Upper lobe of right lung (tissue), 1 donor: Measurements from ENCODE around the gene UEVLD. TPM values are rescaled to one million over a fixed set of nuclear protein-coding genes. Genes with fewer than 3 reads are reported as not detected.
"Not testable (repeated sequence)": the region's sequence is repeated elsewhere in the genome, so short reads cannot be mapped to it uniquely, and the experiment has no call there.

Experiments used
- ATAC-seq: fragments of 200-7000 bp; cut with Tn5 transposase; one replicate; pipeline ENCODE4 v1.9.1; 2020; ENCODE audit warnings: mild to moderate bottlenecking, moderate library complexity
- DNase-seq: peaks from one replicate; pipeline ENCODE4 v3.0.0-alpha.2; 2020
- H3K27ac ChIP-seq: fragments of 200-600 bp; one replicate; pipeline ENCODE4 v1.8.0; 2022
- H3K27me3 ChIP-seq: fragments of 200-600 bp; one replicate; pipeline ENCODE4 v1.8.0; 2022; ENCODE audit warnings: mild to moderate bottlenecking
- H3K36me3 ChIP-seq: fragments of 200-600 bp; one replicate; pipeline ENCODE4 v1.8.0; 2022
- H3K4me1 ChIP-seq: fragments of 200-600 bp; one replicate; pipeline ENCODE4 v1.8.0; 2022
- H3K4me3 ChIP-seq: fragments of 200-600 bp; one replicate; pipeline ENCODE4 v1.8.0; 2022; ENCODE audit warnings: mild to moderate bottlenecking
- H3K9me3 ChIP-seq: fragments of 200-600 bp; one replicate; pipeline ENCODE4 v1.8.0; 2022
- CTCF ChIP-seq: fragments of 200-600 bp; IDR thresholded peaks from one replicate; pipeline ENCODE4 v1.8.0; 2022; ENCODE audit warnings: antibody characterized with exemption
- intact Hi-C: fragments of 100-400 bp; cut with DNase I; formaldehyde crosslinking; loops from one replicate; pipeline ENCODE4 v1.11.0; 2022
- total RNA-seq: library from RNA; stranded (reverse); fragmentation: NEBNext Ultra II Directional; extraction: Animal tissue kit (Norgen Biotek cat#: 25700); gene quantifications from one replicate; pipeline ENCODE4 v1.2.1, GENCODE V29; 2021
- donor health status: DM: no; HTN: yes; CAD: no; lungs with severe emphysema.

Gene UEVLD
- total RNA-seq, 1 donor from 2014 or later, result 24.0 TPM

DNA sequence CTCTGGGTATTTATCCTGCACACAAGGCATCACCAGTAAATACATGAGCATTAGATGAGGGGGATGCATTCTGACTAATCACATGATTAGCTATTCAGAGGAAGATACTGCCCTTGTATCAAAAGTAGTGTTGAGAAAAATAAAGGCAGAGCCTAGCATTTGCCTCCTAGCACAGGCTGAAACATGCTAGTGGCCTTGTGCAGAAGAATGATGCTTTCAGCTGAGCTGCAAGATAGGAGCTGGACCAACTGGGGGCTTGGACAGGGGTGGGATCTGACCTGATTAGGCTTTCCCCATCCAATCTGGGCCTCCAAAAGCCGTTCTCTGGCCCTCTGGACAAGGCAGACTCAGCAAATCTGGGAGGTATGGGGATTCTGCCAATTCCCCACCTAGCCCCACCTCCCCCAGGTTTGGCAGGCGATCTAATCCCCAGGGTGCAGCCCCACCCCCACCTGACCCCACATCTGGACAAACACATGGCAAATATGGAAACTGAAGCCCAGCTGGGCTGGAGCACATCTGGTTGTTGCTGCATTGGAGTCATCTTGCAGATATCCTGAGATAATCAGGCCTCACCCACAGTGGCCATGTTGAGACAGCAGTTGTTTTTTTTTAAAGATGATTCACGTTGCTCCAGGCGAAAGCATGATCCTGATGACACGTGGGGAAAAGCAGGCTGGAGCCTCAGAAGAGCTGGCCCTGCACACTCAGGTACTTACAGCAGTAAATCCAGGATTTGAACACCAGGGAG, 6.6 kb upstream of the UEVLD start:
- H3K27ac ChIP-seq, result no peak overlapping the region
- DNase-seq (no peak), ATAC-seq (no peak)
- H3K36me3 ChIP-seq, result no peaks in the 10 kb centered on the region
- no peaks in the 10 kb centered on the region for H3K27me3 ChIP-seq
- peaks cover 7% of the 10 kb centered on the region for H3K4me1 ChIP-seq
- no peak overlapping the region for H3K4me3 ChIP-seq
- intact Hi-C loops, result no loop called here
- no peaks in the 10 kb centered on the region for H3K9me3 ChIP-seq
- TF ChIP-seq CTCF, result no peak

DNA sequence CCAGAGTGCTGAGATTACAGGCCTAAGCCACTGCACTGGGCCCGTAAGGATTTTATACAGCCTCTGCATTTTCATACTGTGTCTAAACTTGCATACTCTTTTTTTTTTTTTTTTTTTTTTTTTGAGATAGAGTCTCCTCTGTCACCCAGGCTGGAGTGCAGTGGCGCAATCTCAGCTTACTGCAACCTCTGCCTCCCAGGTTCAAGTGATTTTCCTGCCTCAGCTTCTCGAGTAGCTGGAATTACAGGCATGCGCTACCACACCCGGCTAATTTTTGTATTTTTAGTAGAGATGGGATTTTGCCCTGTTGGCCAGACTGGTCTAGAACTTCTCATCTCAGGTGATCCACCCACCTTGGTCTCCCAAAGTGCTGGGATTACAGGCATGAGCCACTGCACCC, 5.6 kb upstream of the UEVLD start:
- H3K9me3 ChIP-seq, H3K4me3 ChIP-seq, H3K27ac ChIP-seq, H3K36me3 ChIP-seq, H3K27me3 ChIP-seq, intact Hi-C loops: not testable (repeated sequence)
- peaks cover 18% of the 10 kb centered on the region for H3K4me1 ChIP-seq
- peak; percentile 69 for DNase-seq
- ATAC-seq, result peak; percentile 30

DNA sequence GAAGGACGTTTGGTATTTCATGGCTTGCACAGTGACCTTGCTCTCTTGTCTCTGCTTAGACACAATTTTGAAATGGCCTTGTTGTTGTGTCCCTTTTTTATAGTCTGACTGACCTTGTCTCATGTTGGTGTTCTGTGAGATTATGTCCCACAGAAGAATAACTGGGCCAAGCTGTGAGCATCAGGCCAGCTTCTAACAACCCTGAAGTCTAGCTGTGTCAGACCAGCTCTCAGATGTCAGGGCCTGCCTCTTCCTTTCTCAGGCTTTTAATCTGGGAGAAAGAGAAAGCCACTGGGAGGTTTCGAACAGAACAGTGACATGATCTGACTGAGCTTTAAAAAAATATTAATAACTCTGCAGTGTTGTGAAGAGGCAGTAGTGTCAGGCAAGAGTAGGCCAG, 2.0 kb upstream of the UEVLD start:
- no peaks in the 10 kb centered on the region for H3K9me3 ChIP-seq
- TF ChIP-seq CTCF, result no peak
- DNase-seq, result no peak
- no peaks in the 10 kb centered on the region for H3K36me3 ChIP-seq
- H3K4me3 ChIP-seq, result no peak overlapping the region
- no peaks in the 10 kb centered on the region for H3K27me3 ChIP-seq
- peaks cover 33% of the 10 kb centered on the region for H3K4me1 ChIP-seq
- ATAC-seq, result no peak
- no peak overlapping the region for H3K27ac ChIP-seq
- intact Hi-C loops, result no loop called here

- TF ChIP-seq CTCF, result no peak
Measured at GRCh38 chr11:18581825-18582224, 6.7 kb downstream of the UEVLD start.

DNA sequence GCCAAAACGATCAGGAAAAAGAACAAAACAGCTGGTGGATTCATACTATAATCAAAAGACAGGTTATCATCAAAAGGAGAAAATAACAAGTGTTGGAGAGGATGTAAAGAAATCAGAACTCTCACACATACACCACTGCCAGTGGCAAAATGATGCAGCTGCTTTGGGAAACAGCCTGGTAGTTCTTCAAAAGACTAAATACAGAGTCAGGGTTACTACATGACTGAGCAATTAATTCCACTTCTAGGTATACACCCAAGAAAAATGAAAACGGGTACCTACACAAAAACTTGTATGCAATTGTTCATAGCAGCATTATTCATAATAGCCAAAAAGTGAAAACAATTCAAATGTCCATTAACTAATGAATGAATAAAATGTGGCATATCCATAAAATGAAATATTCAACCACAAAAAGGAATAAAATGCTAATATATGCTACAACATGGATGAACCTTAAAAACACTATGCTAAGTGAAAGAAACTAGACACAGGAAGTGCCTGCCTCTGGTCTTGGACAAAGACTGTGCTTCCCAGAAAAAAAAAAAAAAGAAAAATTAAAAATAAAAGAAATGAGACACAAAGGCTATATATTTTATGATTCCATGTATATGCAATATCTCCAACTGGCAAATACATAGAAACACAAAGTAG, 8.3 kb downstream of the UEVLD start:
- Histone ChIP-seq H3K4me1 (no peaks in the 10 kb centered on the region), H3K36me3 (peaks cover 7% of the 10 kb centered on the region), H3K27me3 (no peaks in the 10 kb centered on the region), H3K27ac (no peak overlapping the region), H3K4me3 (no peak overlapping the region), H3K9me3 (no peaks in the 10 kb centered on the region)
- TF ChIP-seq CTCF, result no peak
- ATAC-seq (no peak), DNase-seq (no peak)
- intact Hi-C loops, result no loop called here

More at GRCh38 chr11:18581825-18582224, 6.7 kb downstream of the UEVLD start:
- no peak overlapping the region for H3K4me3 ChIP-seq
- H3K4me1 ChIP-seq, result peaks cover 6% of the 10 kb centered on the region
- DNase-seq (no peak), ATAC-seq (no peak)
- no peaks in the 10 kb centered on the region for H3K9me3 ChIP-seq
- H3K27ac ChIP-seq, result no peak overlapping the region
- intact Hi-C loops, result no loop called here
- no peaks in the 10 kb centered on the region for H3K27me3 ChIP-seq
- no peaks in the 10 kb centered on the region for H3K36me3 ChIP-seq

- Histone ChIP-seq H3K4me3 (no peak overlapping the region), H3K36me3 (peaks cover 19% of the 10 kb centered on the region), H3K27ac (no peak overlapping the region), H3K4me1 (no peaks in the 10 kb centered on the region), H3K9me3 (no peaks in the 10 kb centered on the region), H3K27me3 (no peaks in the 10 kb centered on the region)
- ATAC-seq (peak; percentile 46), DNase-seq (no peak)
- TF ChIP-seq CTCF, result no peak
- intact Hi-C loops, result no loop called here
Measured at GRCh38 chr11:18578975-18579598, 9.4 kb downstream of the UEVLD start.
